Mucosa of descending colon (tissue), 3 donors: Measurements from ENCODE around the gene TSKS. TPM values are rescaled to one million over a fixed set of nuclear protein-coding genes. Genes with fewer than 3 reads are reported as not detected.

Source experiments
- ATAC-seq: fragments of 200-7000 bp; cut with Tn5 transposase; one replicate; pipeline ENCODE4 v1.9.1; 2020; ENCODE audit warnings: mild to moderate bottlenecking, moderate library complexity
- DNase-seq, 3 donors: peaks; one replicate each; pipeline ENCODE4 v3.0.0-alpha.2; 2020
- H3K36me3 ChIP-seq: fragments of 200-600 bp; one replicate; pipeline ENCODE4 v1.8.0; 2021; ENCODE audit warnings: low read depth, mild to moderate bottlenecking
- H3K4me1 ChIP-seq: fragments of 200-600 bp; one replicate; pipeline ENCODE4 v1.8.0; 2021; ENCODE audit warnings: low read depth, mild to moderate bottlenecking
- H3K4me3 ChIP-seq: fragments of 200-600 bp; one replicate; pipeline ENCODE4 v1.8.0; 2021; ENCODE audit warnings: mild to moderate bottlenecking
- H3K9me3 ChIP-seq: fragments of 200-600 bp; one replicate; pipeline ENCODE4 v1.8.0; 2021; ENCODE audit warnings: mild to moderate bottlenecking
- CTCF ChIP-seq: fragments of 200-600 bp; IDR thresholded peaks from one replicate; pipeline ENCODE4 v1.8.0; 2022; ENCODE audit warnings: antibody characterized with exemption, mild to moderate bottlenecking
- intact Hi-C, 2 donors: fragments of 100-400 bp; cut with DNase I in 1 of 2; cut with micrococcal nuclease in 1 of 2; formaldehyde crosslinking; loops; one replicate each; pipeline versions ENCODE4 v1.11.0 to v1.11.1; 2022; cut with DNase I, micrococcal nuclease
- total RNA-seq, 3 donors: library from RNA; stranded (reverse); fragmentation: NEBNext Ultra II Directional in 2 of 3; extraction: Animal tissue kit (Norgen Biotek cat#: 25700) in 2 of 3; gene quantifications; one replicate each; pipeline versions ENCODE4 v1.2.1 to v1.2.4, GENCODE V29; 2021 to 2023
- donor health status: DM: no; HTN: no; CAD: no; lungs with moderate emphysema.
- donor health status: DM: no; HTN: no; CAD: no.
- donor health status: DM: no; HTN: yes; CAD: no.

TSKS gene
- total RNA-seq, 3 donors from 2014 or later = 0.35 TPM; not detected in 2

- Histone ChIP-seq H3K4me3 (peak overlapping the region; percentile 54), H3K36me3 (peaks cover 5% of the 10 kb centered on the region), H3K9me3 (no peaks in the 10 kb centered on the region), H3K4me1 (peaks cover 15% of the 10 kb centered on the region)
- ATAC-seq (peak; percentile 93), DNase-seq (peak; percentile 99 to 100 (median 99))
- no peak for TF ChIP-seq CTCF
- intact Hi-C loops = no loop called here
These were observed 3.2 kb upstream of the TSKS start for GRCh38 chr19:49766007-49766929.

GRCh38 chr19:49764341-49764740 lies 1.2 kb upstream of the TSKS start:
- peaks cover 15% of the 10 kb centered on the region for H3K4me1 ChIP-seq
- no peak for TF ChIP-seq CTCF
- H3K4me3 ChIP-seq = no peak overlapping the region
- intact Hi-C loops = no loop called here
- H3K36me3 ChIP-seq = peaks cover 5% of the 10 kb centered on the region
- ATAC-seq (no peak), DNase-seq (no peak)
- H3K9me3 ChIP-seq = no peaks in the 10 kb centered on the region

- no peak for TF ChIP-seq CTCF
- ATAC-seq (no peak), DNase-seq (no peak)
- intact Hi-C loops = no loop called here
- no peaks in the 10 kb centered on the region for H3K4me1 ChIP-seq
- H3K36me3 ChIP-seq = peaks cover 5% of the 10 kb centered on the region
- no peaks in the 10 kb centered on the region for H3K9me3 ChIP-seq
- no peak overlapping the region for H3K4me3 ChIP-seq
These were observed 1.3 kb downstream of the TSKS start for GRCh38 chr19:49761625-49762311.

- ATAC-seq = no peak
- Histone ChIP-seq H3K4me1 (no peaks in the 10 kb centered on the region), H3K9me3 (no peaks in the 10 kb centered on the region), H3K36me3 (peaks cover under 1% of the 10 kb centered on the region), H3K4me3 (no peak overlapping the region)
- DNase-seq = no peak
- intact Hi-C loops = no loop called here
- no peak for TF ChIP-seq CTCF
These were observed 1.9 kb downstream of the TSKS start for GRCh38 chr19:49761249-49761624.

GRCh38 chr19:49758292-49758691 lies 4.8 kb downstream of the TSKS start:
- Histone ChIP-seq H3K4me3 (no peak overlapping the region), H3K36me3 (no peaks in the 10 kb centered on the region), H3K4me1 (no peaks in the 10 kb centered on the region), H3K9me3 (peaks cover 4% of the 10 kb centered on the region)
- intact Hi-C loops = no loop called here
- no peak for TF ChIP-seq CTCF
- ATAC-seq (no peak), DNase-seq (no peak)
